DOHH2 (cell line): Measurements from ENCODE around the gene MST1.

Source experiments
- H3F3A ChIP-seq: fragments of 200-600 bp; sonication (generic), shearing (Covaris generic); 2 replicates; pipeline ENCODE4 v1.6.0; 2016; ENCODE audit warnings: antibody characterized with exemption, mild to moderate bottlenecking; ENCODE audit not compliant: control insufficient read depth, insufficient read depth
- H3K27ac ChIP-seq: fragments of 200-600 bp; sonication (generic); 2 replicates; pipeline ENCODE4 v1.5.1; 2014; ENCODE audit warnings: low read depth, mild to moderate bottlenecking, low read length, moderate library complexity
- H3K27me3 ChIP-seq: fragments of 200-600 bp; sonication (generic); 2 replicates; pipeline ENCODE4 v1.6.1; 2014; ENCODE audit warnings: mild to moderate bottlenecking, low read length, mixed read lengths; ENCODE audit not compliant: control insufficient read depth
- H3K36me3 ChIP-seq: fragments of 200-600 bp; sonication (generic); 2 replicates; pipeline ENCODE4 v1.6.1; 2014; ENCODE audit warnings: mild to moderate bottlenecking, low read length, moderate library complexity, mixed read lengths; ENCODE audit not compliant: control insufficient read depth
- H3K4me1 ChIP-seq: fragments of 200-600 bp; sonication (generic); 2 replicates; pipeline ENCODE4 v1.6.1; 2014; ENCODE audit warnings: mild to moderate bottlenecking, low read length, mixed read lengths; ENCODE audit not compliant: control insufficient read depth
- H3K4me2 ChIP-seq: fragments of 200-600 bp; sonication (generic); 2 replicates; pipeline ENCODE4 v1.6.0; 2014; ENCODE audit warnings: mild to moderate bottlenecking, low read length, moderate library complexity
- H3K4me3 ChIP-seq: fragments of 200-600 bp; sonication (generic); 2 replicates; pipeline ENCODE4 v1.5.1; 2014; ENCODE audit warnings: mild to moderate bottlenecking, low read length, mixed read lengths
- H3K79me2 ChIP-seq: fragments of 200-600 bp; sonication (generic); 2 replicates; pipeline ENCODE4 v1.6.1; 2014; ENCODE audit warnings: mild to moderate bottlenecking, low read length, mixed read lengths; ENCODE audit not compliant: control insufficient read depth
- H3K9me2 ChIP-seq: fragments of 200-600 bp; sonication (generic); replicated peaks from 2 replicates; pipeline ENCODE4 v1.6.1; 2014; ENCODE audit warnings: mild to moderate bottlenecking, low read length, mixed read lengths; ENCODE audit not compliant: control insufficient read depth
- H3K9me3 ChIP-seq: fragments of 200-600 bp; sonication (generic); 2 replicates; pipeline ENCODE4 v1.6.1; 2014; ENCODE audit warnings: antibody characterized with exemption, low read length, mixed read lengths; ENCODE audit not compliant: control insufficient read depth, insufficient read depth
- H4K20me1 ChIP-seq: fragments of 200-600 bp; sonication (generic); 2 replicates; pipeline ENCODE4 v1.6.0; 2014; ENCODE audit warnings: low read depth, mild to moderate bottlenecking, antibody characterized with exemption, low read length, moderate library complexity; ENCODE audit not compliant: control insufficient read depth, insufficient read depth
- CTCF ChIP-seq: fragments of 200-600 bp; sonication (generic); IDR thresholded peaks from one replicate; pipeline ENCODE4 v1.5.1; 2014; ENCODE audit warnings: antibody characterized with exemption, mild to moderate bottlenecking, low read depth, low read length; ENCODE audit not compliant: poor library complexity, severe bottlenecking
- EZH2phosphoT487 ChIP-seq: fragments of 200-600 bp; sonication (generic); IDR thresholded peaks from 2 replicates; pipeline ENCODE4 v1.6.1; 2017; ENCODE audit warnings: borderline replicate concordance, mild to moderate bottlenecking, antibody characterized with exemption, low read length, moderate library complexity, mixed read lengths

The MST1 gene

GRCh38 chr3:49654955-49655556, 34.2 kb downstream of the MST1 start:
- Histone ChIP-seq H3K79me2 (no peaks in the 10 kb centered on the region), H3K9me2 (no peaks in the 10 kb centered on the region), H3K27me3 (no peaks in the 10 kb centered on the region), H4K20me1 (no peaks in the 10 kb centered on the region), H3K4me2 (no peak overlapping the region), H3K4me1 (peaks cover 12% of the 10 kb centered on the region), H3K27ac (no peak overlapping the region), H3K4me3 (no peak overlapping the region), H3F3A (no peaks in the 10 kb centered on the region), H3K36me3 (no peaks in the 10 kb centered on the region), H3K9me3 (no peaks in the 10 kb centered on the region)
- TF ChIP-seq EZH2phosphoT487 (no peak), CTCF (no peak)

- no peaks in the 10 kb centered on the region for H3F3A ChIP-seq
- H3K36me3 ChIP-seq: no peaks in the 10 kb centered on the region
- H3K79me2 ChIP-seq: no peaks in the 10 kb centered on the region
- H3K27ac ChIP-seq: no peak overlapping the region
- no peak overlapping the region for H3K4me3 ChIP-seq
- H3K27me3 ChIP-seq: no peaks in the 10 kb centered on the region
- TF ChIP-seq EZH2phosphoT487 (no peak), CTCF (no peak)
- no peaks in the 10 kb centered on the region for H3K9me2 ChIP-seq
- no peaks in the 10 kb centered on the region for H4K20me1 ChIP-seq
- peaks cover 12% of the 10 kb centered on the region for H3K4me1 ChIP-seq
- H3K4me2 ChIP-seq: no peak overlapping the region
- no peaks in the 10 kb centered on the region for H3K9me3 ChIP-seq
These were observed 35.0 kb downstream of the MST1 start for GRCh38 chr3:49654176-49654825.

- no peaks in the 10 kb centered on the region for H3K9me2 ChIP-seq
- peaks cover 12% of the 10 kb centered on the region for H3K4me1 ChIP-seq
- no peak overlapping the region for H3K4me2 ChIP-seq
- no peaks in the 10 kb centered on the region for H3K79me2 ChIP-seq
- H3K9me3 ChIP-seq: no peaks in the 10 kb centered on the region
- H4K20me1 ChIP-seq: no peaks in the 10 kb centered on the region
- TF ChIP-seq EZH2phosphoT487: no peak
- H3K36me3 ChIP-seq: no peaks in the 10 kb centered on the region
- no peaks in the 10 kb centered on the region for H3F3A ChIP-seq
- no peak overlapping the region for H3K4me3 ChIP-seq
- H3K27me3 ChIP-seq: no peaks in the 10 kb centered on the region
- no peak overlapping the region for H3K27ac ChIP-seq
These were observed 35.7 kb downstream of the MST1 start for GRCh38 chr3:49653621-49654020.

- Histone ChIP-seq H3F3A (no peaks in the 10 kb centered on the region), H4K20me1 (no peaks in the 10 kb centered on the region), H3K9me3 (no peaks in the 10 kb centered on the region), H3K4me1 (peaks cover 14% of the 10 kb centered on the region), H3K27me3 (no peaks in the 10 kb centered on the region), H3K4me3 (no peak overlapping the region), H3K4me2 (no peak overlapping the region), H3K79me2 (no peaks in the 10 kb centered on the region), H3K9me2 (no peaks in the 10 kb centered on the region), H3K36me3 (no peaks in the 10 kb centered on the region), H3K27ac (no peak overlapping the region)
- no peak for TF ChIP-seq EZH2phosphoT487
- TF ChIP-seq CTCF: no peak
These were observed 36.3 kb downstream of the MST1 start for GRCh38 chr3:49652903-49653415.
